Forelimb muscle (tissue), 1 donor: ENCODE data around the gene TOP2A. TPM values are rescaled to one million over a fixed set of nuclear protein-coding genes. Genes with fewer than 3 reads are reported as not detected.
A peak's percentile ranks its signal among the peaks of the same experiment; 100 is the strongest.
"Not testable (repeated sequence)": the region's sequence is repeated elsewhere in the genome, so short reads cannot be mapped to it uniquely, and the experiment has no call there.

Experiments used
- DNase-seq: peaks from one replicate; pipeline ENCODE4 v3.0.0-alpha.2; 2013; ENCODE audit warnings: low read depth
- polyA plus RNA-seq: library from polyadenylated mRNA; unstranded; fragments of 120-200 nt; gene quantifications from one replicate; pipeline ENCODE4 v1.2.1, GENCODE V29; 2013; ENCODE audit not compliant: insufficient read length

Gene TOP2A
- polyA plus RNA-seq, 1 donor = 53.9 TPM

- no peak for DNase-seq
Observed at GRCh38 chr17:40430272-40431230, 12.9 kb upstream of the TOP2A start.

GRCh38 chr17:40427002-40427491 is 9.4 kb upstream of the TOP2A start:
- no peak for DNase-seq

GRCh38 chr17:40425741-40426140 is 8.0 kb upstream of the TOP2A start:
- no peak for DNase-seq

GRCh38 chr17:40422990-40423633 is 5.4 kb upstream of the TOP2A start:
- DNase-seq = no peak

GRCh38 chr17:40419559-40420331 is 2.0 kb upstream of the TOP2A start:
- no peak for DNase-seq

GRCh38 chr17:40418428-40418706 is 671 bp upstream of the TOP2A start:
- DNase-seq = no peak

GRCh38 chr17:40417258-40417608 is 463 bp downstream of the TOP2A start:
- DNase-seq = no peak

GRCh38 chr17:40416671-40417070 is 1.0 kb downstream of the TOP2A start:
- no peak for DNase-seq

GRCh38 chr17:40415390-40415789 is 2.3 kb downstream of the TOP2A start:
- no peak for DNase-seq

GRCh38 chr17:40414312-40414711 is 3.4 kb downstream of the TOP2A start:
- DNase-seq = not testable (repeated sequence)

- DNase-seq = no peak
Observed at GRCh38 chr17:40412880-40413279, 4.8 kb downstream of the TOP2A start.

GRCh38 chr17:40411821-40412220 is 5.9 kb downstream of the TOP2A start:
- DNase-seq = no peak

- DNase-seq = no peak
Observed at GRCh38 chr17:40410082-40410481, 7.6 kb downstream of the TOP2A start.

GRCh38 chr17:40409540-40409939 is 8.2 kb downstream of the TOP2A start:
- not testable (repeated sequence) for DNase-seq

GRCh38 chr17:40407460-40407859 is 10.2 kb downstream of the TOP2A start:
- no peak for DNase-seq

GRCh38 chr17:40404003-40404402 is 13.7 kb downstream of the TOP2A start:
- DNase-seq = no peak

GRCh38 chr17:40402668-40403067 is 15.0 kb downstream of the TOP2A start:
- no peak for DNase-seq

GRCh38 chr17:40399185-40399584 is 18.5 kb downstream of the TOP2A start:
- peak; percentile 38 for DNase-seq

GRCh38 chr17:40386555-40386954 is 31.1 kb downstream of the TOP2A start:
- not testable (repeated sequence) for DNase-seq

GRCh38 chr17:40382251-40382650 is 35.4 kb downstream of the TOP2A start:
- no peak for DNase-seq

GRCh38 chr17:40378966-40379365 is 38.7 kb downstream of the TOP2A start:
- no peak for DNase-seq

GRCh38 chr17:40377832-40378231 is 39.9 kb downstream of the TOP2A start:
- no peak for DNase-seq
